G401.6 (cell line): ENCODE results near the gene USP26.
"Not testable (repeated sequence)": the region's sequence is repeated elsewhere in the genome, so short reads cannot be mapped to it uniquely, and the experiment has no call there.

Experiments used
- FAIRE-seq: peaks from 2 replicates; lab custom pipeline; 2012; peaks lifted over from hg19 to GRCh38; lab: Jason Lieb, UNC

The USP26 gene

DNA sequence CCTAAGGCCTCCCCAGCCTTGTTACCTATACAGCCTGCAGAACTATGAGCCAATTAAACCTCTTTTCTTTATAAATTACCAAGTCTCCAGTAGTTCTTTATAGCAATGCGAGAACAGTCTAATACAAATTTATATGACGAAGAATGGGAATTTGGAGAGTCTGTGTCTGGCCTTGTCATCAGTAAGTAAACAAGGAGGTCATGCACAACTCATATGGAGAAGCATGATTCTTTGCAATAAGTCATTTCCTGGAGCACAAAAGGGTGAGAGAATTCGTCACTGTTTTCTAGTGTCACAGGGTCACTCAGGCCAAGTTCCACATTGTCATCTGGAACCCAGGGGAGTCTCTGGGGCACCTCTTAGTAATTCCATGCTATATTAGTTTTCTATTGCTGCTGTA is 89.5 kb downstream of the USP26 start:
- FAIRE-seq = no peak

- no peak for FAIRE-seq
These were observed 91.3 kb downstream of the USP26 start for GRCh38 chrX:133005616-133006015.

DNA sequence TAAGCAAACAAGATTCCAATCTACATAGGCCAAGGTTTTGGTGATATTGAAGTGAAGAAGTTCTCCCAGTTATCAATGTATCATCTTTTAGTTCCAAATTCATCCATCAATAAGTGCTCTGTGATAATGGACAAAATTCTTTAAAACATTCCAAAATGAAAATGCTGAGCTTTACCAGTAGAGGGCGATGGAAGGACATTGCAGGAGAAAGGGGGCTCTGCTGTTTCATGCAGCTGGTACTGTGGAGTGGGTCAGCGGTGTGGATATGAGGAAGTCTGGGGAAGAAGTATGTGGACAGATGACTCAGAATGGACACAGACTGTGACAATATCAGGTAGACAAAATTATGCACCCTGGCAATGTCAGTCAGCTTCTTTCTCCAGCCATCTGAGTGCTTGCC is 91.9 kb downstream of the USP26 start:
- peak; percentile 65 for FAIRE-seq

DNA sequence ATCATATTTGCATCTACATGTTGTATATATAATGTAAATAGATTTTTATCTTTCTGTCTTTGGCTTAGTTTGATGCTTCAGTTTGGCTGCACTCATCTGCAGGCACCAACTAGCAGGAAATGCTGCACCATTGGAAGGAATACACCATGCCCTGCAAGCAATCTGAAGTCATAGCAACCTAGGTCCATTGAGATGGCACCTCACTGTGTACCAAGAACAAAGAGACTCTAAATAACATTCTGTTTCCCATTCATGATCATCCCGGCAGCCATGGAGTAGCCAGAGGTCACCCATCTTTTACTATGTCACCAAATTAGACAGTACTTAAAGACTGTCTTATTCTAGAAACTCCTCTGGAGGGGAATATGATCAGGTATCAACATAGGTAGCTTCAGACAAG is 97.7 kb downstream of the USP26 start:
- no peak for FAIRE-seq

DNA sequence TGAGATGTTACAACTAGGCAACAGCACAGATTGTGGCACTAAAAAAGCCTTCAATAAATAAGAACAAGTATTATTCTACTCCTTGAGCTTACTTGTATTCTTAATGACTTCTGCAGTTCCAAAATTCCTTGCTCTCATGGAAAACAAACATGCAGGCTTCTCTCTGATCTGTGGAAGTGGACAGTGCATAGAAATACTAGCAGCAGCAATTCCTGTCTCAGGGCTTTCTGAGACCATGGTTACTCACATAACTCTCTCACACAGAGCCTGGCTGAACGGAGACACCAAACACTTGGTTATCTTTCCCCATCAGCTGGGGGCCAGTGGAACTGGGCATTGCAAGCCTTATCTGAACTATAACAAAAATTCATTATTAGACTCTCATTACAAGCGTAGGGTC is 106.1 kb downstream of the USP26 start:
- no peak for FAIRE-seq

DNA sequence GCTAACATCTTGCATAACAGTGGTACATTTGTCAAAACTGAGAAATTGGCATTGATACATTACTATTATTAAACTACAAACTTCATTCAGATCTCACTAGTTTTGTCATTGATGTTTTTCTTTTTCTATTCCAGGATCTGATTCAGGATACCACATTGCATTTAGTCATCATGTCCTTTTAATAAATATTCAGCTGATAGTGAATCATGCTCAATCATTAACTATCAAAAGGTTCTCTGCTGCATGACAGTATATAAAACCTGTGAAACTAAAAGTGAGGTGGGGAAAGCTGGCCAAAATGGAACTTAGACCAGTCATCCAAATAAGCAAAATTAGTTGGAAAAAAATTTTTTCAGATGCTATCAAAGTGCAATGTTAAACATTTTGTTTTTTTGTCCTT is 110.4 kb downstream of the USP26 start:
- no peak for FAIRE-seq

DNA sequence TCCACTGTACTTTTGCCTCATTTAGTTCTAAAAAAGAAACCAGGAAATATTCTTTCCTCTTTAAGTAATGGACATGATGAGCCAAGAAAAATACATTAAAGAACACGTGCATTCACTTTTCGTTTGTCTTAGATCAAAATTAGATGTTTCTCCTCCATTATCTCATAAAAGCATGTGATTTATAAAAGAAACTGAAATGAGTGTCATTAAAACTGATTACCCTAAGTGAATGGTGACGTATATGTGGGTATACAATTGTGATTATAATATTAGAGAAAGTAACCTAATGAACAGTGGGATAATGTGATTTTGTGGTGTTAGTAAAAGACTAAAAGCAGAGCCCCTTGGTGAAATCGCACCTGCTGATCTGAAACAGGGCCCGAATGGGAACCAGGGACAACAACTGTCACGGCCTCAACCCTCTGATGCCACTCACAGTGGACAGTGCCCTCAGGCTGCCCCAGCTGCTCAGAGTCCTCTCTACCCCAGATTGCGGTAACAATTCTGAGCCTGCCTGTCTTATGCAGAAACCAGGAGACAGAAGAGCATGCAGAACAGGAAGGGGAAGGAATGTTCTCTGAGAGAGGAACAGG is 112.8 kb downstream of the USP26 start:
- FAIRE-seq = peak; percentile 13

DNA sequence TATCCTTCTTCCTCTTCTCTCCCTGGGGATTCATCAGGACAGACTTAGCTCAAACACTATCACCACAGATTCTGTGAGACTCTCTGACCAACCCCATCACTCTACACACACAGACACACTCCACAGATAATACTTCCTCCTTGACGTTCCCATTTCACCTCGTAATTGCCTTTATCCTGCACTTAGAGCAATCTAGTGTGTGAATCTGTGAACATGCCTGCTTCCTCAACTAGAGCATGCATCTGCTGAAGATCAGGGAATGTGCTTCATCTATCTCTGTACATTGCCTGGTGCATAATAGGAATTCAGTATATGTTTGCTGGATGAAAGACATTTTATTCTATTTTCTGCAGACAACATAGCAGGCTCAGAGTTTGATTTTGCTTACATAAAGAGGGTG is 113.4 kb downstream of the USP26 start:
- FAIRE-seq = no peak

DNA sequence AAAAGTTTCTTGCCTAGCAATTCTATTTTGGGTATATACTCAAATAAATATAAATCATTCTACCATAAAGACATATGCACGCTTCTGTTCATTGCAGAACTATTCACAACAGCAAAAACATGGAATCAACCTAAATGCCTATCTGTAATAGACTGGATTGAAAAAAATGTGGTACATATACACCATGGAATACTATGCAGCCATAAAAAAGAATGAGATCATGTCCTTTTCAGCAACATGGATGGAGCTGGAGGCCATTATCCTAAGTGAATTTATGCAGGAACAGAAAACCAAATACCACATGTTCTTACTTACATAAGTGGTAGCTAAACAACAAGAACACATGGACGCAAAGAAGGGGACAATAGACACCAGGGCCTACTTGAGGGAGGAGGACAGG is 116.9 kb downstream of the USP26 start:
- FAIRE-seq = not testable (repeated sequence)
